Pulmonary artery endothelial cell (primary cell): ENCODE measurements around the gene KLHL36. TPM values are rescaled to one million over a fixed set of nuclear protein-coding genes. Genes with fewer than 3 reads are reported as not detected.

ENCODE experiments used
- DNase-seq: peaks from one replicate; pipeline ENCODE4 v3.0.0-alpha.2; 2011; ENCODE audit warnings: low read depth, low spot score
- total RNA-seq: library from RNA; depleted of rRNA; stranded (reverse); fragments of >200 nt; gene quantifications from 2 replicates; pipeline ENCODE4 v1.2.3, GENCODE V29; 2014

The KLHL36 gene
- 62.3 and 63.6 TPM in 2 replicates for total RNA-seq

GRCh38 chr16:84647828-84648594 lies at the start of gene KLHL36:
KLHL36 (plus strand) TSS chr16:84648511; CDS start chr16:84650868, 2,357 bp downstream.
- DNase-seq, result no peak

DNA sequence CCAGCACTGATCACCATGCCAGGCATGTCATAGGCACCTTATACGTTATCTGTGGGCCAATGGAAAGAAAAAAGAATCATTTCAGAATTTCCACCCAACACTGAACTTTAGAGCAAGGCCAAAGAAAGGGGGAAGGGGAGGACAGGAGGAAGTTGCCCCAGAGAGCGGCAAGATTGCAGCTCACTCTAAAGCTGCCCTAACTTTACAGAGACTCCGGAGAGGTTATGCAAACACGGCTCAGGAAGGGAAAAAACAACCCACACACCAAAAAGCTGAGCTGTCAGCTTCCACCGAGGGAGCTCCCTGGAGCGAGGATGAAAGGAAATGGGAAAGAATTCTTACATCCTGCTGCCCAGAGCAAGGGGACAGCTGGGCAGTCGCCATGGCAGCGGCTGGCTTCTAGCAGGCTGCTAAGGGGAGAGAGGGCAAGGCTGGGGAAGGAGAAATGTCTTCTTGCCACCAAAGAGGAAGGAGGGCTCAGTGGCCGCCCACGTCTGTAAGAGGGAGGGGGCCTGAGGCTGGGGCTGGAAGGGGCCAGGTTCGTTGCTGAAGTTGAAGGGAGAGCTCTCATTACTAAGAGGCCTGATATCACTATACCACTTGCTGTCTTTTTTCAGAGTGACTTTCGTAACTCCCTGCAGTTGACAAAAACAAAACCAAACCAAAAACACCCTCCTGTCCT lies 48.6 kb upstream of the KLHL36 start:
- peak; percentile 63 for DNase-seq

GRCh38 chr16:84600343-84601229 lies 47.7 kb upstream of the KLHL36 start:
- no peak for DNase-seq

DNA sequence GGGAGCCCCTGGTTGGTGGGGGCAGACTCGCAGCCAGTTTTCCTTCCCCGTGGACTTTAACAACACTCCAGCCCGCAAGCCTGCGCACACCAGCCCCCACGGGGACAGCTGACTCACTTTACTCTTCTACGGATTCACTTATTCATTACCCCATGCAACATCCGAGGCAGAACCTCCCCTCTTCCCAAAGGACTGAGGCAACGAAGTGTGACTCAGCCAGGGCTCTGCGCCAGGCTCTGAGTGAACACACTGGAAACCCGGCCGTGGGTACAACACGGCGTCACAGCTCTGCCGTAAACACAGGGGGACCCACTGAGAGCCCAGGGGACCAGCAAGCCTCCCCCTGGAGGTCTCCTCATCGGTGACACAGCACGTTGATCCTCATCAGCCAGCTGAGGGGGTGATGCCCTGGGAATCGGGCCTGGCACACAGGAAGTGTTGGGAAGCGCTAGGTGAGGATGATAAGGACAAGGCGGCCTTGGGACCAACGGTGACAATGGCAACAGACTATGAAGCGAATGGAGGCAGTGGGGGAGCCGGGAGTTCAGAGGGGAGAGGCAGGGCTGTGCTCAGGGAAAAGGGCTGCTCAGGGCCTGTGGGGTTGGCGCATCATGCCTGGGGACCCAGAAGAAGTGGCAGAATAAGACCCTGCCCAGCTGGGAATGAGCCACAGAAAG lies 45.0 kb upstream of the KLHL36 start:
- peak; percentile 80 for DNase-seq

DNA sequence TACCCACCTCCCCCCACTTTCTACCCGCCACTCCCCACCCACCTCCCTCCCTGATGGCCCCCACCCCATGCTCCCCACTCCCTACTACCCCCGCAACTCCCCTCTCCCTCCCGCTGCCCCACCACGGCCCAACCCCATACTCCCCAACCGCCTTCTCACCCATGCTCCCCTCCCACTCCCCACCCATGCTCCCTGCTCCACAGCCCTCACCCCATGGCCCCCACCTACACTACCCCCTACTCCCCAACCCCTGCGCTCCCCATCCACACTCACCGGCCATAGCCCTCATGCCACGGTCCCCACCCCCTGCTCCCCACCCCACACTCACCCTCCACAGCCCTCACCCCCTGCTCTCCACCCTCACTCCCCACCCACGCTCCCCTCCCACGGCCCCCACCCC lies 44.4 kb upstream of the KLHL36 start:
- DNase-seq, result no peak

DNA sequence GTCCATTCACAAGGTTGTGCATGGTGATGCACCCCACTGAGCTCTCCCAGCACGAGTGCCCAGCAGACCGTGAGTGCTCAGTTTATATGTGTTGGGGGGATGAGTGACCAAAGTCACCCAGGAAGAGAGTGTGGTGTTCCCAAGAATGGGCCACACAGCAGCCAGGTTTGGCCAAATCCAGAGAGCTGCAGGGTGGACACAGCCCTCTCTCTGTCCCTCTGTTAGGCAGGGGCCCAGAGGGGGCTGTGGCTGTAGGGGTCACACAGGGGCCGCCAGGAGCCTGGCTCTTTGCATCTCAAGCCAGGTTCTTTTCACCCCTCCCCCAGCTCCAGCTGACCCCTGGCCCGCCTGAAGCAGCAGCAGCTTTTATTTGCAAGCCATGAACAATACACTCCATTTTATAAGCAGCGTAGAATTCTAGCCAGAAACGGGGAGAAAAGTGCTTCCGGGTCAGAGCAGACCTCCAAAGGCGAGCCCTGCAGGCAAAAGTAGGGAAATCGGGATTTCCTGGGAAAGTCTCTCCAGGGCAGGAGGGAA lies 43.8 kb upstream of the KLHL36 start:
- DNase-seq, result no peak

GRCh38 chr16:84605339-84605848 lies 42.9 kb upstream of the KLHL36 start:
- no peak for DNase-seq

DNA sequence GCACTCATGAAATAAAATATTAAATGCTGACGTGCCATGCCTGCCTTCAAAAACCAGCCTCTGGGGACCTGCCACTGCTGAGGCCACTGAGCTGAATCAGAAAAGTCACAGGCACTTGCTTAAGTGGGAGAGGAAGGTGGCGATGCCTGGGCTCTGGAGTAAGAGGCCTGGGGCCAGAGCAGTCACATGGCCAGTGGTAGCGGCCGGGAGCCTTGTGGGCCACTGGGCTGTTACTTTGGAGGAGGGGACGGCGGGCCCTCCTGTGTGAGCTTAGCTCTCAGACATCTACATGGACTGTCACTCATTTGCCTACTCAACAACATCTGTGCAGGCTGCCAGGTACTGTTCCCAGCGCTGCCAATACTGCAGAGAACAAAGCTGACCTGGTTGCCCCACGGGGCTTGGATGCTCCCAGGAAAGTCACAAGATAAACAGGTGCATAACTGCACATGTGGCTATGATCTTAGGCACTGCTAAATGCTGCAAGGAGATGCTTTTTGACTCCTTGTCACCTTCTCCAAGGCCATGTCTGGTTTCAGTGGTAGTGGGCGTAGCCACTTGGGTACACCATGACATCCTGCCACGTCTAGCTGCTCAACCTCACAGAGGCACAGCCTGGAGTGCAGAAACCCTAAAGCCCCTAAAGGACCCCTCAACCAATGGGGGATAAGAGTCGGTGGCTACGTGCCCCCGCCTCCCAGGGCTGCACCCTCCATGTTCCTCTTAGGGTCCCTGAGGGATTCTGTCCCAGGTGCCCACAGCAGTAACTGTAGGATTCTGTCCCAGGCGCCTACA lies 42.0 kb upstream of the KLHL36 start:
- DNase-seq, result no peak

GRCh38 chr16:84607061-84607460 lies 41.2 kb upstream of the KLHL36 start:
- DNase-seq, result no peak

GRCh38 chr16:84607694-84608093 lies 40.6 kb upstream of the KLHL36 start:
- no peak for DNase-seq

DNA sequence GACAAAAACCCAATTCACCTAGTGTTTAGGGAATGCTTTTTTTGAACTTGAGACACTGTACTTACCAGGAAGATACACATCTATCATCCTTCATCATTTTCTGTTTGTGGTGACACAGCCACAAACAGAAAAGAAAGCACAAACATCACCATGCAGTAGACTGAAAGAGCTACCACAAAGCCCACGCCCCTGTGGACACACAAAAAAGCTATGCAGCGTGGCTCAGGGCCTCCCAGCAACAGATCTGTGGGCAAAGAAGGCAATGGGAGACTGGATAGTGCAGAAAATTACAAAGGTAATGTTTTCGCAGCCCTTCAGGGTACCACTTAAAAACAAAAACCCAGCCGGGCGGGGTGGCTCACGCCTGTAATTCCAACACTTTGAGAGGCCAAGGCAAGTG lies 40.0 kb upstream of the KLHL36 start:
- DNase-seq, result no peak

DNA sequence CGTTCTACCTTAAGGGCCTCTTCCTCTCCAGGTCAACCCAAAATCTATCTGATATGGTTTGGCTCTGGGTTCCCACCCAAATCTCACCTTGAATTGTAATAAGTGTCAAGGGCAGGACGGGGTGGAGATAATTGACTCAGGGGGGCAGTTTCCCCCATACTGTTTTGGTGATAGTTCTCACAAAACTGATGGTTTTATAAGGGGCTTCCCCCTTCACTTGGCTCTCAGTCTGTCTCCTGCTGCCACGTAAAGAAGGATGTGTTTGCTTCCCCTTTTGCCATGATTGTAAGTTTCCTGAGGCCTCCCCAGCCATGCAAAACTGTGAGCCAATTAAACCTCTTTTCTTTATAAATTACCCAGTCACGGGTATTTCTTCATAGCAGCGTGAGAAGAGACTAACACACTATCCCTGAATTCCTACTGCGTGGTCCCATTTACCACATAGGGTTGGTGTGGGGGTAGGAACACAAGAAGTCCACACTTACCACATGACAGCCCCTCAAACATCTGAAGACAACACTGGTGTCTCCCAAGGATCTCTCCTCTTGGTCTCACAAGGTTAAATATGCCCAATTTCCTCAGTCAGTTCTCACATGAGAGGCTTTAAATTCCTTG lies 38.6 kb upstream of the KLHL36 start:
- no peak for DNase-seq

DNA sequence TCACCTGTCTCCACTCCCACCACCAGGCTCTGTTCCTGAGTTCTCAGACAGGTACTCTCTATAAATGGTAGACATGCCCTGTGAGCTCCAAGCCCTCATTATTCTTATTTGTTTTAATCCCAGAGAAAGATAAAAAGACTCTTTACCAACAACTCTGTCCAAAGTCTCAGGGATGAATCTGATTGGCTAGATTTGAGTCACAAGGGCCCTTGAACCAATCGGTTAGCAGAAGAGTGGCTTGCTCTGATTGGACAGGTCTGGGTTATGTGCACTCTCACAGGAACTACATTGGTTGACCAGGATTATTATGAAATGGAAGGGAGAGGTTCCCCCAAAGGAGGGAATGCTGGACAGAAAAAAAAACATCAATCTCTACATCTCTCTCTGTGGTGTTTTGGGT lies 37.9 kb upstream of the KLHL36 start:
- no peak for DNase-seq

- no peak for DNase-seq
Observed at GRCh38 chr16:84611041-84611440, 37.3 kb upstream of the KLHL36 start.

GRCh38 chr16:84612686-84613085 lies 35.6 kb upstream of the KLHL36 start:
- no peak for DNase-seq

GRCh38 chr16:84613408-84614072 lies 34.8 kb upstream of the KLHL36 start:
- DNase-seq, result no peak

- no peak for DNase-seq
Observed at GRCh38 chr16:84614073-84614459, 34.2 kb upstream of the KLHL36 start.

- no peak for DNase-seq
Observed at GRCh38 chr16:84614623-84614967, 33.7 kb upstream of the KLHL36 start.
